ENCODE measurements around the gene MPG.

DNA sequence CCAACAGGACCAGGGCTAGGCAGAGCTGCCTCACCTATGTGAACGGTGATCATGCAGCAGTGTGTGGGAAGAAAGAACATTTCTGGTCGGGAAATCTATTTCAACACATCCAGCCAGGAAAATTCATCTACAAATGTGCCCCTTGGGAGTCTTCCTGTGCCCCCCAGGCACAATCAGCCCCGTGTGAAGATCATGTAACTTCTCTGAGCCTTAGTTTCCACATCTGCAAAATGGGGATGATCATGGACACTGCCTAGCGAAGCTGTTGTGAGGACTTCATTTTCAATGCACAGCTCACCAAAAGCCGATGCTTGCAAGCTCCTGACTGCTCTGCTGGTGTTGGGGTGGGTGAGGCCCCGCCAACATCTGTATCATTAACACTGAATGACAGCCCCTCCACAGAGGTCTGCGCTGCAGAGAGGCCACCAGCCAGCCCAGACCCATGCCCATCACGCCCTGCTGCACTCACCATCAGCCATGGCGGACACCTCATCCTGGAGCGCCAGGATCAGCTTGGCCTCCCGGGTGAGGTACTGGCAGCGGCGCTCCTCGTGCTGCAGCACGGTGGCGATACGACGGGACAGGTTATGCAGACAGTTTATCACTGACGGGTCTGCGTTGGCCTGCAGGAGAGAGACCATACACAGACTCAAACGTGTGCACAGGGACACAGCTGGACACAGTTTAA is 34.3 kb downstream of the MPG start:
- TF ChIP-seq EZH2 (IDR thresholded peaks at IDR 0.05; ENCODE audit: low read length): no peak
- TF ChIP-seq, protein P1, sequence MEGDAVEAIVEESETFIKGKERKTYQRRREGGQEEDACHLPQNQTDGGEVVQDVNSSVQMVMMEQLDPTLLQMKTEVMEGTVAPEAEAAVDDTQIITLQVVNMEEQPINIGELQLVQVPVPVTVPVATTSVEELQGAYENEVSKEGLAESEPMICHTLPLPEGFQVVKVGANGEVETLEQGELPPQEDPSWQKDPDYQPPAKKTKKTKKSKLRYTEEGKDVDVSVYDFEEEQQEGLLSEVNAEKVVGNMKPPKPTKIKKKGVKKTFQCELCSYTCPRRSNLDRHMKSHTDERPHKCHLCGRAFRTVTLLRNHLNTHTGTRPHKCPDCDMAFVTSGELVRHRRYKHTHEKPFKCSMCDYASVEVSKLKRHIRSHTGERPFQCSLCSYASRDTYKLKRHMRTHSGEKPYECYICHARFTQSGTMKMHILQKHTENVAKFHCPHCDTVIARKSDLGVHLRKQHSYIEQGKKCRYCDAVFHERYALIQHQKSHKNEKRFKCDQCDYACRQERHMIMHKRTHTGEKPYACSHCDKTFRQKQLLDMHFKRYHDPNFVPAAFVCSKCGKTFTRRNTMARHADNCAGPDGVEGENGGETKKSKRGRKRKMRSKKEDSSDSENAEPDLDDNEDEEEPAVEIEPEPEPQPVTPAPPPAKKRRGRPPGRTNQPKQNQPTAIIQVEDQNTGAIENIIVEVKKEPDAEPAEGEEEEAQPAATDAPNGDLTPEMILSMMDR (optimal IDR thresholded peaks at IDR 0.05 in 1 of 3, IDR thresholded peaks at IDR 0.05 in 1 of 3, conservative IDR thresholded peaks at IDR 0.05 in 1 of 3; ENCODE audit: extremely low read depth in 1 of 3, insufficient read depth in 2 of 3, low read length in 3 of 3): no peak

All from keratinocyte (primary cell).